Activated CD4-positive, alpha-beta T cell treated with anti-CD3 and anti-CD28 coated beads, Interleukin-2, amount 50 U/mL, for 1 hour (primary cell): ENCODE measurements around the gene NDUFA7.
"Not testable (repeated sequence)": the region's sequence is repeated elsewhere in the genome, so short reads cannot be mapped to it uniquely, and the experiment has no call there.

ENCODE experiments used
- DNase-seq: peaks from one replicate; pipeline ENCODE4 v3.0.0-alpha.2; 2020

NDUFA7 gene

DNA sequence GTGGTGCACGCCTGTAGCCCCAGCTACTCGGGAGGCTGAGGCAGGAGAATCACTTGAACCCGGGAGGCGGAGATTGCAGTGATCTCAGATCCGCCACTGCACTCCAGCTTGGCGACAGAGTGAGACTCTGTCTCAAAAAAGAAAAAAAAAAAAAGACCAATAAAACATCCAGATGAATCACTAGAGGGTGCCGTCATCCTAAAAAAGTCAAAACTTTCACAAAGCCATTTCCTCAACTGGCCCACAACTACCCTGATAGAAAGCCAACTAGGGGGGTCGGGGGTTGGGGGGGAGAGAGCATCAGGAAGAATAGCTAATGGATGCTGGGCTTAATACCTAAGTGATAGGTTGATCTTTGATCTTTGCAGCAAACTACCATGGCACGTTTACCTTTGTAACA, 2.3 kb downstream of the NDUFA7 start:
- not testable (repeated sequence) for DNase-seq

DNA sequence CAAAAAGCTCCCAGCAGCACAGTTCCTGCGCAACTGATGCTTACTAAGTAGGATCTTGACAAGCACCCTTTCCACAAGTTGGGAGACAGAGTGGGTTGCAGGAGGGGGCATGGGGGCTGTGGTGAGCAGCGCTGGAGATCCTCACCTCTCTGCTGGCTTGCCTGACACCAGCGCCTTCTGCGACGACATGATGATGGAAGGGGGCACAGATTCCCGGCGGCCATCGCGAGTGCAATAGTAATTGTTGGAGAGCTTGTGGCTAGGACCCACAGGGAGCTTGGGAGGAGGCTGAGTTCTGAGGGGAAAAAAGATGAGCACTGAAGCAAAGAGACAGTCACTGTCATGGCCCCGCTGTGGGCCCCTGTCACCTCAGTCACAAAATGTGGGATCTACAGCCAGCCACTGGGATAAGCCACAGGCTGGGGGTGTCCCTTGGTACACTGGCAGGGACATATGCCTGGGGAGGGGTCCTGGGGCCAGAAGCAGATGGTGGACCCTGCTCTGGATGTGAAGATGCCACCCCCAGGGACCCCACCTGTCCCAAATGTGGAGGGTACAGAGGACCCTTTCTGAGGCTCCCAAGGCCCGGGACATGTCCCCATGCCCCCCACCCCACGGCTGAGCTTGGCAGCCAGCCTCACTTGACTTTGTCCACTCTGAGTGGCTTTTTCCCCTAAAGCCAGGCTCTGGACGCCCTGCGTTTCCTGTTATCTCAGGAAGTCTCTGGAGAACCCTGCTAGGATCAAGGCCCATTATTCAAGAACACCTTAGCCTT, 4.6 kb downstream of the NDUFA7 start:
- DNase-seq: no peak

DNA sequence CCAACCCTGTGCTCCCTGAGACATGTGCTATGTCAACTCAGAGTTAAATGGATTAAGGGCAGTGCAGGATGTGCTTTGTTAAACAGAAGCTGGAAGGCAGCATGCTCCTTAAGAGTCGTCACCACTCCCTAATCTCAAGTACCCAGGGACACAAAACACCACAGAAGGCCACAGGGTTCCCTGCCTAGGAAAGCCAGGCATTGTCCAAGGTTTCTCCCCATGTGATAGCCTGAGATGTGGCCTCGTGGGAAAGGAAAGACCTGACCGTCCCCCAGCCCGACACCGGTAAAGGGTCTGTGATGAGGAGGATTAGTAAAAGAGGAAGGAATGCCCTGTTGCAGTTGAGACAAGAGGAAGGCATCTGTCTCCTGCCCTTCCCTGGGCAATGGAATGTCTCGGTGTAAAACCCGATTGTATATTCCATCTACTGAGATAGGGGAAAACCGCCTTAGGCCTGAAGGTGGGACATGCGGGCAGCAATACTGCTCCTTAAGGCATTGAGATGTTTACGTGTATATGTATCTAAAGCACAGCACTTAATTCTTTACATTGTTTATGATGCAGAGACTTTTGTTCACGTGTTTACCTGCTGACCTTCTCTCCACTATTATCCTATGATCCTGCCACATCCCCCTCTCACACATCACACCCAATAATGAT, 6.1 kb downstream of the NDUFA7 start:
- not testable (repeated sequence) for DNase-seq

DNA sequence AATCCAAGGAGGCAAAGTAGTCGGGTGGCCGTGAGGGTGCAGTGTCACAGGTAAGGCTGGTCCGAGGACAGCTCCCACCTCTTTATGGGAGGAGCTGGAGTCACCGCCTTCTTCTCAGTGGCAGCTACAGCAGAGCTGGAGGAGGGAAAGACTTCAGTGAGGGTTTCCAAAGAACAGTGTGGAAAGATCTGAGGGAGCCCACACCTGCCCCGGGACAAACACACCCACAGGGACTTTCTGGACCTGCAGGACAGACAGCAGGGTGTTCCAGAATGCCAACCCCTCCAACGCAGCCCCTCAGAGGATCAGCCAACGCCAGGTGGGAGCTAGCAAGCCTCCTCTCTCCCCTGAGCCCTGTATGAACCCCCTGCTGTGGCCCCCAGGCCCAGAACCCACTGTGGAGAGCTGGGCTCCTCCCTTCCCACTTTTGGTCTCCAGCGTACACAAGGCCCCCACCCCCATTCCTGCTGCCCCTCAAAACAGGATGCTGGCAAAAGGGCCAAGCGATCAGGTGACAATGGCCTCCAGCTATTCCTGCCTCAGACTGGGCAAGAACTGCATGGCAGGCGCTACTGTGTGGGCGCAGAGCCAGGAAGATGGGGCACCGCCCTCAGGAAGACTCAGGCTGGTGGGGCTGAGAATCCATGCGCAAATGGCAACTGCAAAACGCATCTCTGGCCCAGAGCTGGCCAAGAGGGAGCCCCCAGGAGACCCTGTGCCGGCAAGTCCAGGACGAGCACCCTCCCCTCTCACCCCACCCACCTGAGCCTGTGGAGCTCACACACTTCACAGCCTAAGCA, 9.5 kb downstream of the NDUFA7 start:
- no peak for DNase-seq

DNA sequence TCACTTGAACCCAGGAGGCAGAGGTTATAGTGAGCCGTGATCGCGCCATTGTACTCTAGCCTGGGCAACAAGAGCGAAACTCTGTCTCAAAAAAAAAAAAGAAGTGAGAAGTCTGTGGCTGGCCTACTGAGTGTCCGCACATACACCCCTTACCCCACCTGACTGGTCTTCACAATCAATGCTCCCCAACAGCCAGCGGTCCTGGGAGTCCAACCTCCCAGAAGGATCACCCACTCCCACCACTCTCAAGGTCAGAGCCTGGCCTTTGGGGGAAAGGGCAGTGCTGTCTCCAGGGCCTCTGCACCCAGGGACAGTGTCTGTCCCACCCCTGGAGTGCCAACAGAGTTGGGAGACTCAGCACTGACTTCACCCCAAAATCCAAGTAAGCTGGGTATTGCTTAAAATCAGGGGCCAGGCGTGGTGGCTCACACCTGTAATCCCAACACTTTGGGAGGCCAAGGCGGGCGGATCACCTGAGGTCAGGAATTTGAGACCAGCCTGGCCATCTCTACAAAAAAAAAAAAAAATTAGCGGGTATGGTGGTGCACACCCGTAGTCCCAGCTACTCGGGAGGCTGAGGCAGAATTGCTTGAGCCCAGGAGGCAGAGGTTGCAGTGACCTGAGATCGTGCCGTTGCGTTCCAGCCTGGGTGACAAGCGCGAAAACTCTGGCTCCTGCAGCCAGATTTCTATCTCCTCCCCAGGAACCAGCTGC, 10.7 kb downstream of the NDUFA7 start:
- no peak for DNase-seq

DNA sequence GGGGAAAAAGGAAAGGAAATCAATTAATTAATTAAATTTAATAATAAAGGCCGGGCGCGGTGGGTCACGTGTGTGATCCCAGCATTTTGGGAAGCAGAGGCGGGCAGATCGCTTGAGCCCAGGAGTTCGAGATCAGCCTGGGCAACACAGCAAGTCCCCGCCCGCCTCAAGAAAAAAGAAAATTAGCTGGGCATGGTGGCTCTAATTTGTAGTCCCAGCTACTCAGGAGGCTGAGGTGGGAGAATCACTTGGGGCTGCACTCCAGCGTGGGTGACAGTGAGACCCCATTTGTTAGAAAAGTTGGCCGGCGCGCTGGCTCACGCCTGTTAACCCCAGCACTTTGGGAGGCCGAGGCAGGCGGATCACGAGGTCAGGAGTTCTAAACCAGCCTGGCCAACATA, 12.3 kb downstream of the NDUFA7 start:
- no peak for DNase-seq

DNA sequence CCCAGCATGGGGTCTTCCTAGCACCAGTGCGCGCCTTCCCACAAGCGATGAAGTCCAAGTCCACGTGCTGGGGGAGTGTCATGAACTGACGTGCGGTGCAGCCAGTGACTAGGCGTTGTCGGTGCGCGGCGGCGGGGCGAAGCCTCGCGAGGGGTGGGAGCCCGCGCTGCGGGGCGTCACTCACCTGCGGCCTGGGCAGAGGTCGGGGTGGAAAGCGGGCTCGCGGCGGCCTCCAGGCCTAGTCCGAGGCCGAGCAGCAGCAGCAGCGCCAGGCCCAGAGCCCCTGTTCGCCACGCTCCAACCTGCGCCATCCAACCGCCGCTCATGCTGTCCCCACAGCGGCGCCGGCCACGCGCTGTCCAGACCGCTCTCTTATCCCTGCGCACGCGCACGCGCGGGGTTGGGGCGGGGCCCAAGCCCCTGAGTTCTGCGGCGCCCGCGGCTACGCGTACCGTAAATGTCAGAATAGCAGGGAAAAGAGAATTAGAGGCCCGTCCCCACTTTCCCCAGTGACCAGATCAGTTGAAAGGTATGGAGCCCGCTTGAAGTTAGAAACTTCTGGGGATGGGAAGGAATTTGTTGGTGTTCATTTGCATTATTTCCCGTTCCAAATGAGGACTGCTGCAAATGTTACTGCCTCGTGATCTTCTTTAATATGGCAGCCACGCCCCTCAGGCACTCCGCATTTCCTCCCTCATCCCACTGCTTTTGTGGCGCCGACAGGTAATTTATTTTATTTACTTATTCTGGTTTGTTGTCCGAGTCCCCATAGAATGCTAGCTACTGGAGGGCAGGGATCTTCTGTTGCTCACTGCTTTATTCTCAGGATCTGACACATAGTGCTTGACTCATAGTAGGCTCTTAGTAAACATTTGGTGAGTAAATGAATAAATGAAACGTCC, 13.0 kb downstream of the NDUFA7 start, which contains the start of gene CD320:
TSS of gene CD320 (minus strand) at position 394 of the 902 bp plus-strand sequence. CDS start at position 326, 68 bp downstream.
- DNase-seq: peak; percentile 81

DNA sequence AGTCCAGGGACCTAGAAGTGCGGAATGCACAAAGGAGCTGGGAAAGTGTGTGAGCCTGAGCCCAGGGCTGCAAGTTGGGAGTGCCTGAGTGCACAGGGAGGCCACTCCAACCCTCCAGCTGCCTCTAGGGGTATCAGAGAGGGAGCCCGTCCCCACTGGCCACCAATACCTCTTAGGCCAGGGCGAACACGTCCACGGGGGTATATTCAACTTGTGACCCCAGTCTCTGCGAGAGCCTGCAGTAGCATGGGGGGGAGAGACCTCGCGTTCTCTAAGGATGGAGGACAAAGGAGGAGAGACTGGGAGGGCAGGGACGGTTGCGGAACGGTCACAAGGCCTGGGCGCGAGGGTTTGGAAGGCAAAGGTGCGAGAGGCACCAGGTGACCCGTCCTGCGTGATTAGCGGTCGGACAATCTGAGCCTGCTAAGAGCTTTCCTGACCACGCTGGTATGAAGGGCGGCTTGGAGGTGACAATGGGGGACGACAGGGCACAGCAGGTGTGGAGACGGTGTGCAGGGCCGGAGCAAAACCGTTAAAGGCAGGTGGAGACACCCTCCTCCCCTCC, 13.7 kb downstream of the NDUFA7 start:
- no peak for DNase-seq

DNA sequence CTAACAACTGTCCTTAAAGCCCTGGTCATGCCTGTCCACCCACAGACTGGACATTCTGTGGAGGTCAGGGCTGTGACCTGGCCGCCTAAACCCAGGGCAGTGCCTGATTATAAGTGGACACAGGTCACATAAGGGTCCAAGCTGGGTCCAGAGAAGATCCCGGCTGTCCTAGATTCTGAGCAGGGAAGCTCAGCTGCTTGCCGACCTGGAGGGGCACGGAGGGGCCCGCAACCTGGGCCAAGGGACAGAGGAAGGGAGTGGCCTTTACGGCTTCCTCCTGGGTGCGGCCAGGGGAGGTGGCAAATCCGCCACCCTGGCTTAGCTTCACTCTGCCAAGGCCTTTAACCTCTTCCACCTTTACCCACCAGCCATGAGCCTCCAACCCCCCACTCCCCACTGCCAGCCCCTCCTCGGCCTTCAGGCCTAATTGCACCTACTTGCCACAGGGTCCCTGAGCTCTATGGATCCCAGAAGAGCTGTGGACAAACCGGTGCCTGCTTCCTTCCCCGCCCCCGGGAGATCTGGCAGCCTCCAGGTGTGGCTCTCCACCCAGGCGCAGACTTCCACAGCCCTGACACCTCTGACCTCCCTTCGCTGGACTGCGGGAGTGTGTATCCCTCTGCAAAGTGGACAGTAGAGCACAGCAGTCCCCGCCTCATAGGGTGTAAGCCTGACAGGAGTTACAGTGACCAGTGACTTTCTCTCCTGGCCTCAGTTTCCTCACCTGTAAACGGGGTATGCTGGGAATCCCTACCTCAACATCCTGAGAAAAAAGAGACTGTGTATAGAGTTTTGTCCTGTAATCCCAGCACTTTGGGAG, 14.7 kb downstream of the NDUFA7 start:
- DNase-seq: no peak

DNA sequence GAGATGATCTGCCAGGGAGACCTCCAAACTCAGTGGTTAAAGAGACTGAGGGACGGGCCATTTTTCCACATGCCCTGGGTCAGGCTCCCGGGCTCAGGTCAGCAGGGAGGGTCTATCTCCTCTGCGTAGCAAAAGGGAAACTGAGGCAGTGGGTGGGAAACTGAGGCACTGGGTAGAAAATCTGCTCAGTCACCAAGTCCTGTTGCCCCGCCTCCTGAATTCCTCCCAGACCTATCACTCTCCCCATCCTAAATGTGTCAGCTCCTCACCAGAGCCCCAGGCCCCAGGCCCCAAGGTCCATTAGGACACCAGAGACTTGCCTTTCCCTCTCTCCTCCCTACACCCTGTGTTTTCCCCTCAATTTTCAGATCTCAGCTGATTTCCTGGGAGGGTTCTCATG, 15.4 kb downstream of the NDUFA7 start:
- DNase-seq: no peak

DNA sequence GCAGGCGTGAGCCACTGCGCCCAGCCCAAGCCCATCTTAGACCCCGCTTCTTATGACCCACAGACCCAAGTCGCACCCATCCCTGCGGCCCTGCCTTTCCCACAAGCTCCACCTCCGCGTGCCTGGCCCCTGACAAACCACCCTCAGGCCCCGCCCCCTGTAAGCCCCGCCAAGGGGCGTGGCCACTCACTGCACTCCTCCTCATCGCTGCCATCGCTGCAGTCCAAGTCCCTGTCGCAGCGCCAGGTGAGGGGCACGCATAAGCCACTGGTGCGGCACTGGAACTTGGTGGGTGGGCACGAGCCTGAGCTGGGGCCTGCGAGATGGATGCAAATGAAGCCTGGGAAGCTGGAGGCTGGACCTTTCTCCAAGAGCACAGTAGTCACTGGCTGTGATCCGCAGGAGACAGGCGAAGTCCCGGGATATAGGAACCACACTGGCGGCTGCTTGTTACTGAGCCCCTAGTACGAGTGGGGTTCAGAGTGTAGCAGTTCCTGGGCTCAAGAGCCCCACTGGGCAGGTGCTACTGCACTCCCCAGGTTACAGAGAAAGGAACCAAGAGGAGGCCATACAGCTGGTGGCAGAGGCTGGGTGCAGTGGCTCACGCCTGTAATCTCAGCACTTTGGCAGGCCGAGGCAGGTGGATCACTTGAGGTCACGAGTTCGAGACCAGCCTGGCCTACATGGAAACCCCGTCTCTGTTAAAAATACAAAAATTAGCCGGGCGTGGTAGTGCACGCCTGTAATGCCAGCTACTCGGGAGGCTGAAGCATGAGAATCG, 16.1 kb downstream of the NDUFA7 start:
- no peak for DNase-seq

DNA sequence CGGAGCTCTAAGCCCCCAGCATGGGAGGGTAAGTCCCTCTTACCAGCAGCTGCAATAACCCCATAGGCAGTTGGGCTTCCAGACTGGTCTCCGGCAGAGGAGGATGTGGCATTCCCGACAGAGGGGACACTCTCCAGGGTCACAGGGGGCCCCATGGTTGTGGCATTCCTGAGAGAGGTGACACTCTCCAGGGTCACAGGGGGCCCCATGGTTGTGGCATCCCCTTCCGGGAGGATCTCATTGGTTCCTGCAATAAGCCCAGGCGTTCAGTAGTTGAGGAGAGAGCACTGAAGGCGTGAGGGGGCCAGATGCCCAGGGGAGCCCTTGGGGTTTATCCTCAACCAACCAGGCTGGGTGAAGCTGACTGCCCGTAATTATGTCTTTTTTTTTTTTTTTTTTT, 18.4 kb downstream of the NDUFA7 start:
- DNase-seq: no peak

DNA sequence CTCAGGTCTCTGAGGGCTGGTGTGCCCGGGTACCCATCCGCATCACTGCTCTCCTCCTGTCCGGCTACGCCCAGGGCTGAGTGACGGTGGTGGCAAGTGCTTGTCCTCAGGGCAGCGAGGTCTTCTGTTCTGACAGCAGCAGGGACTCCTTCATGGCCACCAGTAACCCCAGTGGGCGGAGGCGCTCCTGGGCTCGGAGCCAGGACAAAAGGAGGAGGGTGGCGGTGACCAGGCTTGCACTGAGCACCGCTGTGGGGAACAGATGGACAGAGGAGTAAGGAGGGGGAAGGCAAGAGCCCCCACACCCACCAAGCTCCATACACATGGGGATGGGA, 18.9 kb downstream of the NDUFA7 start:
- DNase-seq: no peak

DNA sequence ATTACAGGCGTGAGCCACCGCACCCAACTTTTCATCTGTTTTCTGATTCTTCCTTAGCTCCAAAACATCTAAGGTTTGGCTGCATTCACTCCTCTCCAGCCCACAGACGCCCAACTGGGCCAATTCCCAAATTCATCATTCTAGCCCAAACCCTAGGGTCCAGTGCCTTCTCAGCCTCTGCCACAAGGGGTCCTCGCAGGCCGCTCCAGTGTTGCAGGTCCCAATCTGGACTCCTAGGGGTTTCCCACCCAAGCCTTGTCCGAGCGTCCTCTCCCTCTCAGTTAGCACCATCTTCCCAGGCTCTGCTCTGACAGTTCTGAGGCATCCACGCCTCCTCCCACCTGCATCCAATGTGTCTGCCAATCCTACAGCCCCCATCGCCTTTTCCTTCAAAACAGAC, 29.8 kb downstream of the NDUFA7 start:
- DNase-seq: not testable (repeated sequence)

DNA sequence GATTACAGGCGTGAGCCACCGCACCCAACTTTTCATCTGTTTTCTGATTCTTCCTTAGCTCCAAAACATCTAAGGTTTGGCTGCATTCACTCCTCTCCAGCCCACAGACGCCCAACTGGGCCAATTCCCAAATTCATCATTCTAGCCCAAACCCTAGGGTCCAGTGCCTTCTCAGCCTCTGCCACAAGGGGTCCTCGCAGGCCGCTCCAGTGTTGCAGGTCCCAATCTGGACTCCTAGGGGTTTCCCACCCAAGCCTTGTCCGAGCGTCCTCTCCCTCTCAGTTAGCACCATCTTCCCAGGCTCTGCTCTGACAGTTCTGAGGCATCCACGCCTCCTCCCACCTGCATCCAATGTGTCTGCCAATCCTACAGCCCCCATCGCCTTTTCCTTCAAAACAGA, 44.7 kb downstream of the NDUFA7 start:
- not testable (repeated sequence) for DNase-seq

DNA sequence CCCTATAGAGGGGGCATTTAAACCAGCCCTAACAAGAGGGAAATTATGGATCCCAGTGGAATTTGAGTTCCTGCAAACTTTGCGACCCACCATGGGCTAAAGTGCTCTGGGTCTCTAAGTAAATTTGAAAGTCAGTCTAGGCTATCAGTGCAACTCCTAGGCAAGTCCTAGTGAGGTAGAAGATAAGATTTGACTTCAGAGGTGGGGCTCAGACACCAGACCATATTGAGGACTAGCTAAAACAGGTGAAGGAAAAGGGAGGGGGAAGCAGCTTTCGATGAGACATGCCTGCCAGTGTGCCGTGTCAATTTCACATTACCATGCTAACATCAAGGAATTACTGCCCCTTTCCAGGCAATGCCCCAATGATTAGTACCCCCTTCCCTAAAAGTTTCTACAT, 51.5 kb downstream of the NDUFA7 start:
- no peak for DNase-seq

DNA sequence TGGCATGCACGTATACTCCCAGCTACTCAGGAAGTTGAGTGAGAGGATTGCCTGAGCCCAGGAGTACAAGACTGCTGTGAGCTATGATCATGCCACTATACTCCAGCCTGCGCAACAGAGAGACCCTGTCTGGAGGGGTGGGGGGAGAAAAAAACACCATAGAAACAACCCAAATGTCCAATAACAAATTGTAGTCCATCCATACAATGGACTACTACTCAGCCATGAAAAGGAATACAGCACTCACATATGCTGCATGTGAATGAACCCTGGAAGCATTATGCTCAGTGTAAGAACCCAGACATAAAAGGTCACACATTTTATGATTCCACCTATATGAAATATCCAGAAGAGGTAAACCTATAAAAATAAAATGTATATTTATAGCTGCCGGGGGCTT, 55.3 kb downstream of the NDUFA7 start:
- DNase-seq: no peak

DNA sequence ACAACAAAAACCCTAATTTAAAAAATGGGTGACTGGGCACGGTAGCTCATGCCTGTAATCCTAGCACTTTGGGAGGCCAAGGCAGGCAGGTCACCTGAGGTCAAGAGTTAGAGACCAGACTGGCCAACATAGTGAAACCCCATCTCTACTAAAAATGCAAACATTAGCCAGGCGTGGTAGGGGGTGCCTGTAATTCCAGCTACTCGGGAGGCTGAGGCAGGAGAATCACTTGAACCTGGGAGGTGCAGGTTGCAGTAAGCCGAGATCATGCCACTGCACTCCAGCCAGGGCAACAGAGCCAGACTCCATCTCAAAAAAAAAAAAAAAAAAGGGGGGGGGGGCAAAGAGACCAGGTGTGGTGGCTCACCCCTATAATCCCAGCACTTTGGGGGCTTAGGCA, 56.9 kb downstream of the NDUFA7 start:
- DNase-seq: not testable (repeated sequence)

DNA sequence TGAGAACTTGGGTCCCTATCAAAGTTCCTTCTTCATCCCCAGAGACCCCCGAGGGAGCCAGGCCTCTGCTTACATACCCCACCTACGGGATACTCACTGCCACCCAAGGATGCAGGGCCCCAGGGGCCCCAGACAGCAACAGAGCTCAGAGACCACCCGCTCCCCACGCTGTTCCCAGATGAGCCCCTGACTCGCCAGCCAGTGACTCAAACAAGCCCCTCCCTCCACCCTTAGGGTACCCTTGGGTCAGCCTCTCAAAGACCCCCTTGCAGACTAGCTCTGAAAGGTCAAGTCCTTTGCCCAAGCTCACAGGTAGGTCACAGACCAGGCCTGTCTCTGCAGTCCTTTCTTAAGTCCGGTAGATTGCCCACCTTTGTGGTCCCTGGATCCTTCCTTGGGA, 58.7 kb downstream of the NDUFA7 start:
- no peak for DNase-seq

DNA sequence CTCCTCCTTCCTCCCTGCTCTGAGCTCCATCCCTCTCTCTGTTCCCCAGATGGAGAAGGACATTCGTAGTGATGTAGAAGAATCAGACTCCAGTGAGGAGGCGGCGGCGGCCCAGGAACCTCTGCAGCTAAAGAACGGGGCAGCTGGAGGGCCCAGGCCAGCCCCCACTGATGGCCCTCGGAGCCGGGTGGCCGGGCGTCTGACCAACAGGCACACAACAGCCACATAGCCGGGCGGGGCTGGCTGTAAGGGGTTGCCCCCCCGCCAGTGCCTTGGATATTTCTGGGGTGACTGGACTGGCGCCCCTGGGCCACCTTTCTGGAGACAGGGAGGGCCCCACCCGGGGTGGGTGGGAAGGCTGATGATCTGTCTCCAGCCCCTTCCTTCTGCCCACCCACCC, 59.3 kb downstream of the NDUFA7 start:
- DNase-seq: no peak
